ENCODE results near the gene RAB20.

DNA sequence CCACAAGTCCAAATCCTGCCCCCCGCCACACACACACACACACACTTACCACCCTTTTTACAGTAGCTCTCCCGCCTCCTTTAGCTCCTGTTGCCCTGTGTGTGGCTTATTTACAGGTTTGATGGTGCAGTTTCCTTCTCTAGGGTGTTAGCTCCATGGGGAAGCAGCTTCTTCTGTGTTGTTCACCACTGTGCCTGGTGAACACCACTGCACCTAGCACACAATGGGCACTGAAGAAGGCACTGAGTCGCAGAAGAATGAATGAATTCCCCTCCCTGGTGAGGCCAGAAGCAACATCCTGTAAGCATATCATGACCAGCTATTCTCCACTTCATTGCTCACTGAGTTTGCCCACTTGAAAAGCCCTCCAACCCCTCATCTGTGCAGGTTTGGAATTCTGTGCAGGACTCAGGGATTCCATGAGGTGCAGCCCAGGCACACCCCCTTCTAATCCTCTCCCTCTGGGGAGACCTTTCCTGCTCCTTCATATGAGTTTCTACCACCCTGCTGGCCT is 3.0 kb upstream of the RAB20 start:
- TF ChIP-seq, protein P1, sequence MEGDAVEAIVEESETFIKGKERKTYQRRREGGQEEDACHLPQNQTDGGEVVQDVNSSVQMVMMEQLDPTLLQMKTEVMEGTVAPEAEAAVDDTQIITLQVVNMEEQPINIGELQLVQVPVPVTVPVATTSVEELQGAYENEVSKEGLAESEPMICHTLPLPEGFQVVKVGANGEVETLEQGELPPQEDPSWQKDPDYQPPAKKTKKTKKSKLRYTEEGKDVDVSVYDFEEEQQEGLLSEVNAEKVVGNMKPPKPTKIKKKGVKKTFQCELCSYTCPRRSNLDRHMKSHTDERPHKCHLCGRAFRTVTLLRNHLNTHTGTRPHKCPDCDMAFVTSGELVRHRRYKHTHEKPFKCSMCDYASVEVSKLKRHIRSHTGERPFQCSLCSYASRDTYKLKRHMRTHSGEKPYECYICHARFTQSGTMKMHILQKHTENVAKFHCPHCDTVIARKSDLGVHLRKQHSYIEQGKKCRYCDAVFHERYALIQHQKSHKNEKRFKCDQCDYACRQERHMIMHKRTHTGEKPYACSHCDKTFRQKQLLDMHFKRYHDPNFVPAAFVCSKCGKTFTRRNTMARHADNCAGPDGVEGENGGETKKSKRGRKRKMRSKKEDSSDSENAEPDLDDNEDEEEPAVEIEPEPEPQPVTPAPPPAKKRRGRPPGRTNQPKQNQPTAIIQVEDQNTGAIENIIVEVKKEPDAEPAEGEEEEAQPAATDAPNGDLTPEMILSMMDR (IDR thresholded peaks at IDR 0.05; ENCODE audit: insufficient read depth, low read length): no peak
- TF ChIP-seq GABPA (IDR thresholded peaks at IDR 0.05; ENCODE audit: low read depth) (no peak), POLR2AphosphoS5 (IDR thresholded peaks at IDR 0.05; ENCODE audit: low read depth) (no peak)
- TF ChIP-seq, protein P2, sequence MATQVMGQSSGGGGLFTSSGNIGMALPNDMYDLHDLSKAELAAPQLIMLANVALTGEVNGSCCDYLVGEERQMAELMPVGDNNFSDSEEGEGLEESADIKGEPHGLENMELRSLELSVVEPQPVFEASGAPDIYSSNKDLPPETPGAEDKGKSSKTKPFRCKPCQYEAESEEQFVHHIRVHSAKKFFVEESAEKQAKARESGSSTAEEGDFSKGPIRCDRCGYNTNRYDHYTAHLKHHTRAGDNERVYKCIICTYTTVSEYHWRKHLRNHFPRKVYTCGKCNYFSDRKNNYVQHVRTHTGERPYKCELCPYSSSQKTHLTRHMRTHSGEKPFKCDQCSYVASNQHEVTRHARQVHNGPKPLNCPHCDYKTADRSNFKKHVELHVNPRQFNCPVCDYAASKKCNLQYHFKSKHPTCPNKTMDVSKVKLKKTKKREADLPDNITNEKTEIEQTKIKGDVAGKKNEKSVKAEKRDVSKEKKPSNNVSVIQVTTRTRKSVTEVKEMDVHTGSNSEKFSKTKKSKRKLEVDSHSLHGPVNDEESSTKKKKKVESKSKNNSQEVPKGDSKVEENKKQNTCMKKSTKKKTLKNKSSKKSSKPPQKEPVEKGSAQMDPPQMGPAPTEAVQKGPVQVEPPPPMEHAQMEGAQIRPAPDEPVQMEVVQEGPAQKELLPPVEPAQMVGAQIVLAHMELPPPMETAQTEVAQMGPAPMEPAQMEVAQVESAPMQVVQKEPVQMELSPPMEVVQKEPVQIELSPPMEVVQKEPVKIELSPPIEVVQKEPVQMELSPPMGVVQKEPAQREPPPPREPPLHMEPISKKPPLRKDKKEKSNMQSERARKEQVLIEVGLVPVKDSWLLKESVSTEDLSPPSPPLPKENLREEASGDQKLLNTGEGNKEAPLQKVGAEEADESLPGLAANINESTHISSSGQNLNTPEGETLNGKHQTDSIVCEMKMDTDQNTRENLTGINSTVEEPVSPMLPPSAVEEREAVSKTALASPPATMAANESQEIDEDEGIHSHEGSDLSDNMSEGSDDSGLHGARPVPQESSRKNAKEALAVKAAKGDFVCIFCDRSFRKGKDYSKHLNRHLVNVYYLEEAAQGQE (IDR thresholded peaks at IDR 0.05; ENCODE audit: insufficient replicate concordance, low read depth): no peak
